Mucosa of stomach (tissue), 1 donor: Measurements from ENCODE around the gene SPATA33.

Experiments used
- H3K27me3 ChIP-seq: one replicate; pipeline ENCODE4 v1.7.0; 2013; ENCODE audit warnings: mild to moderate bottlenecking, low read length; ENCODE audit not compliant: control insufficient read depth, insufficient read depth
- H3K36me3 ChIP-seq: one replicate; pipeline ENCODE4 v1.7.0; 2013; ENCODE audit warnings: low read length; ENCODE audit not compliant: control insufficient read depth, insufficient read depth
- H3K4me1 ChIP-seq: one replicate; pipeline ENCODE4 v1.7.0; 2013; ENCODE audit warnings: mild to moderate bottlenecking, low read length; ENCODE audit not compliant: control insufficient read depth, insufficient read depth
- H3K4me3 ChIP-seq: one replicate; pipeline ENCODE4 v1.7.0; 2013; ENCODE audit warnings: low read length
- H3K9ac ChIP-seq: one replicate; pipeline ENCODE4 v1.7.0; 2013; ENCODE audit warnings: mild to moderate bottlenecking, low read length, moderate library complexity
- H3K9me3 ChIP-seq: one replicate; pipeline ENCODE4 v1.7.0; 2013; ENCODE audit warnings: mild to moderate bottlenecking, low read length, moderate library complexity; ENCODE audit not compliant: control insufficient read depth
- donor health status: Pancreatic carcinoma.

SPATA33 gene

GRCh38 chr16:89657442-89658220, at the start of gene SPATA33, which contains the start of gene CHMP1A:
Gene SPATA33 (plus strand): TSS chr16:89657836. CDS start chr16:89657912, 76 bp downstream.
Gene CHMP1A (minus strand): TSS chr16:89657708. CDS start chr16:89657588, 120 bp downstream.
- H3K27me3 ChIP-seq = no peaks in the 10 kb centered on the region
- H3K4me1 ChIP-seq = peaks cover 23% of the 10 kb centered on the region
- peaks cover 5% of the 10 kb centered on the region for H3K36me3 ChIP-seq
- H3K9me3 ChIP-seq = no peaks in the 10 kb centered on the region
- peak within 1 kb of the TSS; percentile 94 for H3K9ac ChIP-seq
- H3K4me3 ChIP-seq = peak within 1 kb of the TSS; percentile 85

- Histone ChIP-seq H3K9me3 (no peaks in the 10 kb centered on the region), H3K27me3 (peaks cover 12% of the 10 kb centered on the region), H3K36me3 (no peaks in the 10 kb centered on the region), H3K9ac (no peak overlapping the region), H3K4me1 (no peaks in the 10 kb centered on the region), H3K4me3 (no peak overlapping the region)
Measured at GRCh38 chr16:89607937-89608740, 49.5 kb upstream of the SPATA33 start.

- Histone ChIP-seq H3K27me3 (peaks cover 17% of the 10 kb centered on the region), H3K9ac (no peak overlapping the region), H3K36me3 (no peaks in the 10 kb centered on the region), H3K4me1 (no peaks in the 10 kb centered on the region), H3K9me3 (no peaks in the 10 kb centered on the region), H3K4me3 (no peak overlapping the region)
Measured at GRCh38 chr16:89610108-89610453, 47.6 kb upstream of the SPATA33 start.

GRCh38 chr16:89612415-89613166, 45.0 kb upstream of the SPATA33 start:
- no peaks in the 10 kb centered on the region for H3K9me3 ChIP-seq

GRCh38 chr16:89613231-89613953, 44.2 kb upstream of the SPATA33 start, which contains the start of gene DPEP1:
Gene DPEP1 (plus strand): TSS chr16:89613642. CDS start chr16:89630411, 16,769 bp downstream.
- Histone ChIP-seq H3K9me3 (no peaks in the 10 kb centered on the region), H3K4me3 (no peak within 1 kb of the TSS), H3K9ac (no peak within 1 kb of the TSS), H3K36me3 (no peaks in the 10 kb centered on the region), H3K27me3 (peaks cover 15% of the 10 kb centered on the region), H3K4me1 (no peaks in the 10 kb centered on the region)

More at GRCh38 chr16:89612415-89613166, 45.0 kb upstream of the SPATA33 start:
- Histone ChIP-seq H3K4me1 (no peaks in the 10 kb centered on the region), H3K4me3 (no peak overlapping the region), H3K36me3 (no peaks in the 10 kb centered on the region), H3K9ac (no peak overlapping the region), H3K27me3 (peaks cover 20% of the 10 kb centered on the region)

GRCh38 chr16:89613954-89614459, 43.6 kb upstream of the SPATA33 start:
- no peaks in the 10 kb centered on the region for H3K4me1 ChIP-seq
- H3K27me3 ChIP-seq = peaks cover 12% of the 10 kb centered on the region
- H3K4me3 ChIP-seq = no peak overlapping the region
- no peaks in the 10 kb centered on the region for H3K9me3 ChIP-seq
- no peak overlapping the region for H3K9ac ChIP-seq
- no peaks in the 10 kb centered on the region for H3K36me3 ChIP-seq

GRCh38 chr16:89615176-89615575, 42.5 kb upstream of the SPATA33 start:
- no peaks in the 10 kb centered on the region for H3K9me3 ChIP-seq
- H3K9ac ChIP-seq = no peak overlapping the region
- no peaks in the 10 kb centered on the region for H3K4me1 ChIP-seq
- peaks cover 14% of the 10 kb centered on the region for H3K27me3 ChIP-seq
- H3K4me3 ChIP-seq = no peak overlapping the region
- no peaks in the 10 kb centered on the region for H3K36me3 ChIP-seq

GRCh38 chr16:89615596-89616090, 42.0 kb upstream of the SPATA33 start:
- Histone ChIP-seq H3K9me3 (no peaks in the 10 kb centered on the region), H3K4me1 (no peaks in the 10 kb centered on the region), H3K9ac (no peak overlapping the region), H3K4me3 (no peak overlapping the region), H3K36me3 (no peaks in the 10 kb centered on the region), H3K27me3 (peaks cover 16% of the 10 kb centered on the region)

GRCh38 chr16:89616623-89617022, 41.0 kb upstream of the SPATA33 start:
- Histone ChIP-seq H3K4me3 (no peak overlapping the region), H3K36me3 (no peaks in the 10 kb centered on the region), H3K9me3 (no peaks in the 10 kb centered on the region), H3K9ac (no peak overlapping the region), H3K4me1 (no peaks in the 10 kb centered on the region), H3K27me3 (peaks cover 16% of the 10 kb centered on the region)

GRCh38 chr16:89617036-89617435, 40.6 kb upstream of the SPATA33 start:
- H3K9me3 ChIP-seq = no peaks in the 10 kb centered on the region
- H3K4me1 ChIP-seq = no peaks in the 10 kb centered on the region
- H3K4me3 ChIP-seq = no peak overlapping the region
- no peaks in the 10 kb centered on the region for H3K36me3 ChIP-seq
- no peak overlapping the region for H3K9ac ChIP-seq
- H3K27me3 ChIP-seq = peaks cover 17% of the 10 kb centered on the region
